ENCODE data around the gene CR1L. TPM values are rescaled to one million over a fixed set of nuclear protein-coding genes. Genes with fewer than 3 reads are reported as not detected.
"Not testable (repeated sequence)": the region's sequence is repeated elsewhere in the genome, so short reads cannot be mapped to it uniquely, and the experiment has no call there.

The CR1L gene
- total RNA-seq, 1 donor from 2014 or later, result 0.60 TPM

DNA sequence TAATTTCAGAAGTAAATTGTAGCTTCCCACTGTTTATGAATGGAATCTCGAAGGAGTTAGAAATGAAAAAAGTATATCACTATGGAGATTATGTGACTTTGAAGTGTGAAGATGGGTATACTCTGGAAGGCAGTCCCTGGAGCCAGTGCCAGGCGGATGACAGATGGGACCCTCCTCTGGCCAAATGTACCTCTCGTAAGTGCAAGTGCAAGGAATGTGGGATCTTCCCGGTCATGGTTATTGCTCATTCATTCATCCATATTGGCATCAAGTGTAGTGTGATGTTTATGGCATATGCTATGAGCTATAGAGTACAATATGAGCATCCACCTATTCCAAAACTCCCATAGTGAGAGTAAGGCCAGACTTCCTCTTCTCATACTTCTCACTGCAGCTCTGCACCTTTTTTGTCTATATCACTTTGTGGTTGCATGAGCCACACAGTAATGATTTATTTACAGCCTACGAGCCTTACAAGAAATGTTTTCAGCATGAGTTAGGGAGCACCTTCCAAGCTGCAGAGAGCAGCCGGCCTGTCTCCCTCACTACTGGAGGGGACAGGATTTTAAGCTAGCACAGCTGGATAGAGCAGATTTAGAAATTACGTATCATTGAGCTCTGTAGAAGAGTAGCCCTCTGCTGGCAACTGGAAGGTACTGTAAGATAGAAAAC is 24.9 kb upstream of the CR1L start:
- CTCF ChIA-PET, result interaction anchor here (0.6 to 1.6 kb wide), 10 partner anchors 9 to 343 kb away, joined by 3 to 8 read pairs (median 3); no protein-coding TSS in a partner anchor
- TF ChIP-seq CTCF (IDR thresholded peaks at IDR 0.05), result peak; percentile 86
- peaks cover 3% of the 10 kb centered on the region for H3K4me1 Mint-ChIP-seq
- DNase-seq (peak; percentile 25), ATAC-seq (ENCODE audit: low read depth) (peak; percentile 99)
- POLR2A ChIA-PET, result interaction anchor here (0.6 kb wide), 1 partner anchor 15 kb away, joined by 3 read pairs; no protein-coding TSS in a partner anchor
- peaks cover 1% of the 10 kb centered on the region for H3K9me3 Mint-ChIP-seq
- intact Hi-C loops (cut with micrococcal nuclease), result loop anchor here (2.0 kb wide), 1 partner anchor 53 kb away; no protein-coding TSS in a partner anchor
- no peak overlapping the region for H3K27ac Mint-ChIP-seq
- peaks cover 72% of the 10 kb centered on the region for H3K36me3 Mint-ChIP-seq (ENCODE audit: low read depth)
- no peak overlapping the region for H3K4me3 Mint-ChIP-seq
- no peaks in the 10 kb centered on the region for H3K27me3 Mint-ChIP-seq

- intact Hi-C loops (cut with micrococcal nuclease), result loop anchor here (2.0 kb wide), 1 partner anchor 52 kb away; no protein-coding TSS in a partner anchor
Measured at GRCh38 chr1:207620543-207620893, 24.4 kb upstream of the CR1L start.

GRCh38 chr1:207625504-207626071 is 19.3 kb upstream of the CR1L start:
- ATAC-seq (ENCODE audit: low read depth); H3K4me1 Mint-ChIP-seq; H3K4me3 Mint-ChIP-seq; POLR2A ChIA-PET; DNase-seq; H3K27me3 Mint-ChIP-seq; CTCF ChIA-PET; H3K27ac Mint-ChIP-seq; intact Hi-C loops (cut with micrococcal nuclease); H3K9me3 Mint-ChIP-seq: not testable (repeated sequence)
- peaks cover 62% of the 10 kb centered on the region for H3K36me3 Mint-ChIP-seq (ENCODE audit: low read depth)

More at GRCh38 chr1:207620543-207620893, 24.4 kb upstream of the CR1L start:
- peaks cover 75% of the 10 kb centered on the region for H3K36me3 Mint-ChIP-seq (ENCODE audit: low read depth)
- DNase-seq (no peak), ATAC-seq (ENCODE audit: low read depth) (no peak)
- ChIA-PET POLR2A (interaction anchor here (0.6 kb wide), 1 partner anchor 15 kb away, joined by 3 read pairs; no protein-coding TSS in a partner anchor), CTCF (interaction anchor here (0.6 to 1.6 kb wide), 8 partner anchors 8 to 343 kb away, joined by 3 to 8 read pairs (median 3); no protein-coding TSS in a partner anchor)
- H3K27me3 Mint-ChIP-seq, result no peaks in the 10 kb centered on the region
- peaks cover 3% of the 10 kb centered on the region for H3K4me1 Mint-ChIP-seq
- H3K9me3 Mint-ChIP-seq, result peaks cover 1% of the 10 kb centered on the region
- H3K4me3 Mint-ChIP-seq, result no peak overlapping the region
- TF ChIP-seq CTCF (IDR thresholded peaks at IDR 0.05), result no peak
- H3K27ac Mint-ChIP-seq, result no peak overlapping the region

DNA sequence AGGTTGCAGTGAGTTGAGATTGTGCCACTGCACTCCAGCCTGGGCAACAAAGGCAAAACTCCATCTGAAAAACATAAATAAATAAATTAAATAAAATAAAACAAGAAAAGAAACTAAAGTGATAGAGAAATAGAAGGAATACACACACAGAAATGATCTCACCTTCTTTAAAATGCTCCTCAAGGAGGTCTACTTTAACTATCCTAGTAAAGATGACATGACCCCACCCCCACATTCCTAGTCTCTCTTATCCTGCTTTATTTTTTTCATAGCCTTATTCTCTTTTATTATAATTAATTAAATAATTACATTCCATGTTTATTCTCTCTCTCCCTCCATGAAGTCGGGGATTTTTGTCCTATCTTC is 18.0 kb upstream of the CR1L start:
- ChIA-PET POLR2A (no interaction called here), CTCF (no interaction called here)
- ATAC-seq (ENCODE audit: low read depth) (no peak), DNase-seq (no peak)
- Mint-ChIP-seq H3K36me3 (ENCODE audit: low read depth) (peaks cover 69% of the 10 kb centered on the region), H3K4me1 (no peaks in the 10 kb centered on the region), H3K4me3 (no peak overlapping the region), H3K9me3 (peaks cover 1% of the 10 kb centered on the region), H3K27me3 (no peaks in the 10 kb centered on the region), H3K27ac (no peak overlapping the region)
- intact Hi-C loops (cut with micrococcal nuclease), result no loop called here
- no peak for TF ChIP-seq CTCF (IDR thresholded peaks at IDR 0.05)

GRCh38 chr1:207627496-207627895 is 17.4 kb upstream of the CR1L start:
- ChIA-PET CTCF (no interaction called here), POLR2A (no interaction called here)
- no peaks in the 10 kb centered on the region for H3K27me3 Mint-ChIP-seq
- H3K9me3 Mint-ChIP-seq, result peaks cover 1% of the 10 kb centered on the region
- no peaks in the 10 kb centered on the region for H3K4me1 Mint-ChIP-seq
- H3K4me3 Mint-ChIP-seq, result no peak overlapping the region
- intact Hi-C loops (cut with micrococcal nuclease), result no loop called here
- no peak overlapping the region for H3K27ac Mint-ChIP-seq
- no peak for TF ChIP-seq CTCF (IDR thresholded peaks at IDR 0.05)
- no peak for DNase-seq
- H3K36me3 Mint-ChIP-seq (ENCODE audit: low read depth), result peaks cover 68% of the 10 kb centered on the region
- ATAC-seq (ENCODE audit: low read depth), result no peak

Measured in activated B cell treated with CpG ODN at 0.5 μM for 24 hours (primary cell).